GM19043 (cell line): ENCODE results near the gene AQP1.

Source experiments
- ATAC-seq: cut with Tn5 transposase; IDR thresholded peaks from one replicate; pipeline ENCODE4 v1.9.1; 2021; ENCODE audit warnings: low read depth; ENCODE audit not compliant: unreplicated experiment

AQP1 gene

DNA sequence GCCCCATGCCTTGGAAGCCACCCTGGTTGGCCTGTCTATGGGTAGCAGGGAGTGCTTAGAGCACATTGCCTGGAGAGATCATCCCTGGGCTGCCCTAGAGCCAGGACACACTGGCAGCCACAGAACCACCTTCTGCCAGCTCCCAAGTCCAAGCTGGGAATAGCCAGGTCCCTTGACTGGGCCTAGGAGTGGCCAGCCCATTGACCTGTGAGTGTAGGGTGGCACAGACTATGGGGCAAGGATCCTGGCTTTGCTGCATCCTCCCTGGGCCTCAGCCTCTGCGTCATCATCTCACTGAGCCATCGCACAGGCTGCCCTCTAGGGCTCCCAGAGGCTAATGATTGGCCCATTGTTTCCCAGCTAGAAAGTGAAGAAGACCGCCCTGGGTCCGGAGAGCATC, 7.0 kb downstream of the AQP1 start:
- ATAC-seq, result no peak

DNA sequence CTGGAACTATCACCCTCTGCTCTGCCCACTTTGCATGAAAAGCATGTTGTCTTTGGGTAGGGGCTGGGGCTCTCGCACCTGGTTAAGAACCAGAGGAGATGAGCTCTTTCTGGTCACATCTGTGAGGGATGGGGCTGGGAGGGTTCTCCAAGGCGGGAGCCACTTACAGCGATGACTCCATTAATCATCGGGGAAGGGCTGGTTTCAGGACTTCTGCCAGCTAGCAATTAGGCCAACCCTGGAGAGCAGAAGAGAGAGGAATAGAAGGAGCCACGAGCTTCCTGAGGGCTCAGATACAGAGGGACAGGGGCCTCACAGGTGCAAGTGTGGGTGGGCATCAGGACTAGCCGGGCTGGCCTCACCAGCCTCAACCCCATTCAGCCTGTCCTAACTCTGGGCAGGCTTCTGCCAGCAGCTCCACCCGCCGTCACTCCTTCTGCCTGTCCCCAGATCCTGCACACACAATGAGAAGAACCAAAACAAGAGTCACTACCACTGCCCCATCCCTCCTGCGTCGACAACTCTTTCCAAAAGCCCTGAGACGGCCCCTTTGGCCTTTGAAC, 8.4 kb downstream of the AQP1 start:
- no peak for ATAC-seq

DNA sequence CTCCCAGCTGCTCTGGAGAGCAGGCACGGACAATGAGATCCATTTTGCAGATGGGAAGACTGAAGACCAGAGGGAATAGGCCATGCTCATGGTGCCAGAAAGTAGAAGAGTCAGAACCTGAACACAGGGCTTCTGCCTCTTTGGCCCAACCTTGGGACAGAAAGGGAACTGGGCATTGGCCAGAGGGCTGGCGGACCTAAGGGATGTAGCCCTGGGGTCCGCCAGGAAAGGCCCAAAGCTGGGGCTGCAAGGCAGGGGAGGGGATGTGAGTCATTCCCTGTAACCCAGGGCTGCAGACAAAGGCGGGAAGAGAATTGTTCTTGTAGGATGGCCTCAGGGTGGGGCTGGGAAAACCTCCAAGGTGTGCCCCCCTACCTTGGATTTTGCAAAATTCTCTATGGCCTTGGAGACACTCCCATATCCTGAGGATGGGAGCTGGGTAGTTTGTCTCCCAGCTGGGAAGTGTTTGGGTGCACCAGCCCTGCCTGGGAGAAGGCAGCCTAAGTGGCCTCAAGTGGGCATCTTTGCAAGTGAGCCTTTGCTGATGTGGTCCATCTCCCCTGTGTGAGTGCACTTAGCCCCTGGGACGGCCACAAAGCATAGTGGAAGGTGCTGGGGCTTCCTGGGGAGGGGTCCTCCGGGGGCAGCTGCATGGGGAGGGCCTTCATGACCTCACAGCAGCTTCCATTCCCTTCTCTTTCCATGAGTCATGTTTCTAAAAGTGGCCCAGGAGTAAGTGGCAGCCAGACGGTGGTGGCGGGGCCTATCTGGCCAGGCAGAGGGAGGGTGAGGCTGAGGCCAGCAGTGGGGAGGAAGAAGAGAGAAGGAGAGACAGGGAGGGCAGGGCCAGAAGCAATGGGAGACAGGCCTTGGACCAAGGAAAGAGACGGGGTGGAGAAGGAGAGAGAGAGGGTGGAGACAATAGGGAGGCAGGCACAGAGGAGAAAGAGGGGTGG, 9.2 kb downstream of the AQP1 start:
- ATAC-seq, result no peak

DNA sequence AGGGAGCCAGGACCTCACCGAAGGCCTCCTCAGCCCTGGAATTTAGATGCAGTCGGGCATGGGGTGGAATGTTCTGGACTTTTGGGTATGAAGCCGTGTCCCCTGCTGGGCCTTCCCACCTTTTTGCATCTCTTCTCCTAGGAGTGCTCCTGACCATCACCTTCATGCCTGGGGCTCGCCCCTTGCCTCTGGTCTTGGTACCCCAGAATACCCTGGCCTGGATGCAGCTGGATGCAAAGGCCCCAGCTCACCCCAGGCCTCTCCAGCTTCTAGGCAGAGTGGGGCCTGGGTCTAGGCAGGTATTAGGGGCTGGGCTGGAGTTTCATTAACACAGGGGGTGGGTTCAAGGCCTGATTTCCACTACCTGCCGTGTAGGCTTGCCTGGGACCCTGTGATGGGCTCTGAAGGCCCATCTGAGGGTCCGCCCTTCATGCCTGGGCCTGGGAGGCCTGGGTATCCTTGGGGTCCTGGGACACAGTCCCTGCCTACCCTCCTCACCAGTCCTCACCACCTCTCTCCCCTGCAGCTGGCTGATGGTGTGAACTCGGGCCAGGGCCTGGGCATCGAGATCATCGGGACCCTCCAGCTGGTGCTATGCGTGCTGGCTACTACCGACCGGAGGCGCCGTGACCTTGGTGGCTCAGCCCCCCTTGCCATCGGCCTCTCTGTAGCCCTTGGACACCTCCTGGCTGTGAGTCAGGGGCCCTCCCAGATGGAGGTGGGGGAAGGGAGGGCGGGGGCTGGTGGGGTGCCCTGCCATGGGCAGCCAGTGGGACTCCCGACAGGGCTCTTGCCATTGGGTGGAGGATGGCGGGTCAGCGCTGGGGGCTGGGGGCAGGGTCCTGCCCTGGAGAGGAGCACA, 10.1 kb downstream of the AQP1 start:
- no peak for ATAC-seq

DNA sequence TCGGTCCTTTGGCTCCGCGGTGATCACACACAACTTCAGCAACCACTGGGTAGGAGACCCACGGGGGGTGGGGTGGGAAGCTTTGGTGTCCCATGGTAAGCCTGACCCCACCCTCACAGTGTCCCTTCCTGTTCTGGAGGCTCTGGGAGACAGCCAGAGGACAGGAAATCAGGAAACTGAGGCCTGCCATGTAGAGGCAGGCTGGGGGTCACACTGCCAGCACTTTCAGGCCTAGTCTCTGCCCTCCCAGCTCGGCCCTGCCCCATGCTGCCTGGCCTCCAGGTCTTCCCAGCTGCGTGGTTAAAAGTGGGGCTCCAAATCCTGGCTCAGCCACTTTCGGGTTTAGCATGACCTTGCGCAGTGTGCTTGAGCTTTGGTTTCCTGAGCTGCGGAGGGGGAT, 10.9 kb downstream of the AQP1 start:
- ATAC-seq, result no peak

DNA sequence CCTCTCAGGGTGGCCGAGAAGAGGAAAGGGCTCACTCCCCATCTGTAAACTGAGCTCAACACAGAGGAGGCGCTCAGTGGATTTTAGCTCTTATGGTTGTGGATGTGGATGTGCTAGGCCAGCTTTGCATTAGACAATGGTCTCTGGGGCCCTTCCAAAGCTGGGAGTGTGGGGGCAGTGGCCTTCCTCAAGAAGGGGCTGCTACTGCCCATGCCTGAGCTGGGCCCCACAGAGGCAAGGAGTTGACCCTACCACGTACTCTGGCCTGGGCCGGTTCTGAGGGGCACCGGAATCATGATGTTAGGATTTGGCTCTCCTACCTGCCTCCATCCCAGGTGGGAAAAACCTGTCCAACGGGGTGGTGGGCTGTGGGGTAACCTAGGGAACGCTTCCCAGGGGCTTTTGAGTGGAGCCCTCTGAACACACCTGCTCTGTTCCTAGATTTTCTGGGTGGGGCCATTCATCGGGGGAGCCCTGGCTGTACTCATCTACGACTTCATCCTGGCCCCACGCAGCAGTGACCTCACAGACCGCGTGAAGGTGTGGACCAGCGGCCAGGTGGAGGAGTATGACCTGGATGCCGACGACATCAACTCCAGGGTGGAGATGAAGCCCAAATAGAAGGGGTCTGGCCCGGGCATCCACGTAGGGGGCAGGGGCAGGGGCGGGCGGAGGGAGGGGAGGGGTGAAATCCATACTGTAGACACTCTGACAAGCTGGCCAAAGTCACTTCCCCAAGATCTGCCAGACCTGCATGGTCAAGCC, 11.5 kb downstream of the AQP1 start:
- no peak for ATAC-seq

DNA sequence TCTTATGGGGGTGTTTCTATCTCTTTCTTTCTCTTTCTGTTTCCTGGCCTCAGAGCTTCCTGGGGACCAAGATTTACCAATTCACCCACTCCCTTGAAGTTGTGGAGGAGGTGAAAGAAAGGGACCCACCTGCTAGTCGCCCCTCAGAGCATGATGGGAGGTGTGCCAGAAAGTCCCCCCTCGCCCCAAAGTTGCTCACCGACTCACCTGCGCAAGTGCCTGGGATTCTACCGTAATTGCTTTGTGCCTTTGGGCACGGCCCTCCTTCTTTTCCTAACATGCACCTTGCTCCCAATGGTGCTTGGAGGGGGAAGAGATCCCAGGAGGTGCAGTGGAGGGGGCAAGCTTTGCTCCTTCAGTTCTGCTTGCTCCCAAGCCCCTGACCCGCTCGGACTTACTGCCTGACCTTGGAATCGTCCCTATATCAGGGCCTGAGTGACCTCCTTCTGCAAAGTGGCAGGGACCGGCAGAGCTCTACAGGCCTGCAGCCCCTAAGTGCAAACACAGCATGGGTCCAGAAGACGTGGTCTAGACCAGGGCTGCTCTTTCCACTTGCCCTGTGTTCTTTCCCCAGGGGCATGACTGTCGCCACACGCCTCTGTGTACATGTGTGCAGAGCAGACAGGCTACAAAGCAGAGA, 12.2 kb downstream of the AQP1 start:
- ATAC-seq, result no peak

DNA sequence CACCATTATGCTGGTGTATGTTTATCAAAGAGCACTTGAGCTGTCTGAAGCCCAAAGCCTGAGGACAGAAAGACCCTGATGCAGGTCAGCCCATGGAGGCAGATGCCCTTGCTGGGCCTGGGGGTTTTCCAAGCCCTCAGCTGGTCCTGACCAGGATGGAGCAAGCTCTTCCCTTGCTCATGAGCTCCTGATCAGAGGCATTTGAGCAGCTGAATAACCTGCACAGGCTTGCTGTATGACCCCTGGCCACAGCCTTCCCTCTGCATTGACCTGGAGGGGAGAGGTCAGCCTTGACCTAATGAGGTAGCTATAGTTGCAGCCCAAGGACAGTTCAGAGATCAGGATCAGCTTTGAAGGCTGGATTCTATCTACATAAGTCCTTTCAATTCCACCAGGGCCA, 13.0 kb downstream of the AQP1 start:
- ATAC-seq, result no peak

DNA sequence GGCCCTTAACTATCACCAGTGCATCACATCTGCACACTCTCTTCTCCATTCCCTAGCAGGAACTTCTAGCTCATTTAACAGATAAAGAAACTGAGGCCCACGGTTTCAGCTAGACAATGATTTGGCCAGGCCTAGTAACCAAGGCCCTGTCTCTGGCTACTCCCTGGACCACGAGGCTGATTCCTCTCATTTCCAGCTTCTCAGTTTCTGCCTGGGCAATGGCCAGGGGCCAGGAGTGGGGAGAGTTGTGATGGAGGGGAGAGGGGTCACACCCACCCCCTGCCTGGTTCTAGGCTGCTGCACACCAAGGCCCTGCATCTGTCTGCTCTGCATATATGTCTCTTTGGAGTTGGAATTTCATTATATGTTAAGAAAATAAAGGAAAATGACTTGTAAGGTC, 13.5 kb downstream of the AQP1 start:
- no peak for ATAC-seq

DNA sequence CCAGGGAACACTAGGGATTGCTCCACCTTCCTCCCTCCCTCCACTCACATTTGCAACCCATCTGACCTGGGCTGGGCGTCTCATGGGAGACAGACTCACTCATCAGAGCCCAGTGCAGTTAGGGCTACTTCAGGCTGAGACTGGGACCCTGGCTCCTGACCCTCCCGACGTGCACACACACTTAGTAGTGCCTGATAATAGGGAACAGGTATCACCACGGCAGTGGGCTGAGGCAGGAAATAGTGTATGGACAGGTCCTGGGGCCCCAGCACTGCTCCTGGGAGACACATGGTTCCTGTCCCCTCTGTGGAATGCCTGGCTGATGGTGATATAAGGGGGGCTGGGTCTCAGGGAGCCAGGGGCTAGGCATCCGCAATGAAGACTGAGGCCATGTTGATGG, 14.3 kb downstream of the AQP1 start:
- ATAC-seq, result no peak

DNA sequence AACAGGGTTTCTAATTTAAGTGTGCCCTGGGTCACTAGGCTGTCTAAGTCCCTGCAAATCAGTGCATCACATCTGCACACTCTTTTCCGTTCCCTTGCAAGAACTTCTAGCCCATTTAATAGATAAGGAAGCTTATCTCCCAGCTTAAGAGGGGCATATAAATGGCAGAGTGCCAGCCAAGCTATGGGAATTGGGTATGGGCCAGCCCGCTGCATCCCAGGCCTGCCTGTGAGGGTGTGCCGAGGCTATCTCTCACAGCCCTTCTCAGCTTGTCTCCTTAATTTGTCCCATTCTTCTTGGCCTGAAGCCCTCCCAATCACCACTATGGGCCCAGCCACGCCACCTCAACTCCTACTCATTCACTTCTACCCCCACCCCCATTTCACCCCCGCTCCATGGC, 14.7 kb downstream of the AQP1 start:
- no peak for ATAC-seq

DNA sequence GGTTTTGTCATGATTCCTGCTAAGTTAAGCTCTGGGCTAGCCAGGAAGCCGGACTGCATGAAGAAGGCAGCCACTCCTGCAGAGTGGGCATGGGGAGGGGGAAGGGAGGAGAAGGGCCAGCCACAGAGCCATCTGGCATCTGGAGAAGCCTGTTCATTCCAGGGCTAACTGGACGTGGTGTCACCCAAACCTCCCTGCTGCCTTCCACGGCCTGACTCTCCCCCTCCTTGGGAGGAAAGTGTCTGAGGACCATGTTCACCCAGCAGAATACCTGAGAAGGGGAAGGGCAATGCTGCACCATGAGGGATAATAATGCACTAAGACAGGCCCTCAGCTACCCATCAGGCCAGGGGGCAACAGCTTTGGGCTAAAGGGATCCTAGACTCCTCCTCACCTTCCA, 15.4 kb downstream of the AQP1 start:
- ATAC-seq, result no peak

DNA sequence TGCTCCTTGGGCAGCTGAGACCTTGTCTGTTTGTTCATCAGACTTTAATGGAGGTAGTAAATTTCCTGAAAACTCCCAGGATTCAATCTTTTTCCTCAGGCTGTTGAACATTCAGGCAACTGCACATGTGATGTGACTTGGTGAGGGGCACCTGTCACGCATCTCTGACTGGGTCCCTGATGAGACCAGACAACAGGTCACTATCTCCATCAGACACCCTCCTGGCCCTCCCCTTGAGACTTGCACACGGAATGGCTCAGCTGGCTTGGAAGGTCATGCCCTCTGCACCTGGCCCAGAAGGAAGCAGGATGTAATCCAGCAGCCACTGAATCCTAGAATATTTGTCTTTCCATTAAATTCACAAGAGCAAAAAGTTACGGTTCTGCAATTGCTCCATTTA, 15.9 kb downstream of the AQP1 start:
- ATAC-seq, result no peak

DNA sequence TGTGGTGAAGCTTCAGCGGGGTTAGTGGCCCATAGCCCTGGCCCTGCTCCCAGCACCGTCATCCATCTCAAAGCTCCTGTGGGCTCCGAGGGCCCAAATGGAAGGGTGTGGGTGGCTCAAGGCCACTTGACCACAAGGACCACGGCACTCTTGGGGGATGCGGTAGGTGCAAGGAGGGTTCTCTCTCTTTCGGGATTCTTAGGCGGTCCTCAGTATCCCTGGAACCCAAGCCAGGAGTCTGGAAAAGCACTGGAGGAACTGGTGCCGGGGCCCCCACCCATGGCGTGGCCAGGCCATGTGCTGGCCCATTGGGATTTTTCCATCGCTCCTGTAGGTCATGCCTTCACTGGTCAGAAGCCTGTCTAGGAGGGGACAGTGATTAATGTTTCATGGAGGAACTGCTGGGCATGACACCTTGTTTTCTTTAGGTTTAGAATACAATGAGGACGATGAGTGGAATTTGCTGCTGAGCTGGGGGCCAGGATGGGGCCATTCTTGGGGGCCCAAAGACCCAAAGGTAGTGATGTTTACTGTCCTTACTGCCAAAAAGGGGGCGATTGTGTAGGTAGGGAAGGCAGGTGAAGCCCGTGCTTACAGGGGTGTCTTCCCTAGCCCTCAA, 16.7 kb downstream of the AQP1 start:
- no peak for ATAC-seq

DNA sequence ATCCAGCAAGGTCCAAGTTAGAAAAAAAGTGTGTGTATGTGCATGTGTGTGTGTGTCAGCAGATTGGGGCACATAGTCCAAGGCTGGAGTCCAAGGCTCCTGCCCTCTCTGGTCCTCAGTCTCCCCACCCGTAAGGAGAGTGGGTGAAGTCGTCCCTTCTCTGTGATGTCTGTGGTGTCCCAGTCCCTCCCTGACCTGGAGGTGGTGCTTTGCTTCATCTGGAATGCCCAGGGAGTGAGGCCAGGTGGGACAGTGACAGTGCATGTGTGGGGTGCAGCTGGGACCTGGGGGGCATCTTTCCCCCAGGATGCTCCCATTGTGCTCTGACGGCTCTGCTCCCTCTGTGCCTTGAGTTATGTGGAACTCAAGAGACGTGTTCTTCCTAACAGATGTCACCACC, 18.0 kb downstream of the AQP1 start:
- ATAC-seq, result no peak

DNA sequence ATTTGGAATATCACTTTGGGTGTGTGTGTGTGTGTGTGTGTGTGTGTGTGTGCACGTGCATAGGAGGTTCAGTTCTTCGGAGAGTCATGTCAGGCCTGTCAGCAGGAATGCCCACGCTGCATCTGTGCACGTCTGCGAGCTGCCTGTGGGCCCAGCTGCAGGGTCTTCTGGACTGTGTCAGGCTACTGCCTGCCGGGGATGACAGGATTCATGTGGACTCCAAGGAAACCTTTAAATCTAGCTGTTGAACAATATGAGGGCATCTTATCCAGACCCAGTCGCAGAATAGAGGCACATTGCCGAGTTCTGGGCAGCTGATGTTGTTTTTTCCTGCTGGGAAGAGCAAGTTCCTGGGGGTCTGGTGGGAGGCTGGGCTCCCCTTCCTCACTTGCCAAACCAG, 19.0 kb downstream of the AQP1 start:
- ATAC-seq, result no peak

DNA sequence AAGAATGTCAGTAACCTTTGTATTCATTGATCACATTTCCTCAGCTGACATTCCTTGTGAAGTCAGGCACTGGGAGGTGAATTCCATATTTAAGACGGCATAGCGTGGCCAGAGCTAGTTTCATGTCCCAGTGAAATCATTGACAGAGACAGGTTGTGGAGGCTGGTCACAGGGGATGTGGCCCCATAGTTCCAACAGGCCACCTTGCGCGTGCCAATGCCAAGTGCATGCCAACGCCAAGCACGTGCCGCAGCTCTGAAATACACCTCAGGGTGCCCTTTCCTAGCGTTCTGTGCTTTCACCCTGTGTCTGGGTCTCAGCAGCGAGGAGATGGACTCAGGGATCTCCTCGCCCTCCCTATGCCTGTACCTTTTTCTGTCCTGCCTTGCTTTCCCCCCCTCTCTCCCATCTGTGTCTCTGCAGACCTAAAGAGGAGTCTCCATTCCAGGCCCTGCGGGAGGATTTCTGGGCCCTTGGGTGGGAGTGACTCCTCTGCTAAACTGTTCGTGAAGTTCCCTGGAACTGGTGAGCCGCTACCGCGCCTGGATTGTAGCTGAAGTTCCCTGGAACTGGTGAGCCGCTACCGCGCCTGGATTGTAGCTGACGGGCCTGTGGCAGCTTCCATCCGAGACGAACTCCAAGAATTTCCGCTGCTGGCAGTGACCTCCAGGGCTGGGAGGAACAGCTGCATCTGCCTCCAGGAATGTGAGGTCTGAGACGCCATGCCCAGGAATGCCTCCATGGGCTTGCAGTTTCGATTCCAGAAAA, 19.7 kb downstream of the AQP1 start:
- ATAC-seq, result no peak

DNA sequence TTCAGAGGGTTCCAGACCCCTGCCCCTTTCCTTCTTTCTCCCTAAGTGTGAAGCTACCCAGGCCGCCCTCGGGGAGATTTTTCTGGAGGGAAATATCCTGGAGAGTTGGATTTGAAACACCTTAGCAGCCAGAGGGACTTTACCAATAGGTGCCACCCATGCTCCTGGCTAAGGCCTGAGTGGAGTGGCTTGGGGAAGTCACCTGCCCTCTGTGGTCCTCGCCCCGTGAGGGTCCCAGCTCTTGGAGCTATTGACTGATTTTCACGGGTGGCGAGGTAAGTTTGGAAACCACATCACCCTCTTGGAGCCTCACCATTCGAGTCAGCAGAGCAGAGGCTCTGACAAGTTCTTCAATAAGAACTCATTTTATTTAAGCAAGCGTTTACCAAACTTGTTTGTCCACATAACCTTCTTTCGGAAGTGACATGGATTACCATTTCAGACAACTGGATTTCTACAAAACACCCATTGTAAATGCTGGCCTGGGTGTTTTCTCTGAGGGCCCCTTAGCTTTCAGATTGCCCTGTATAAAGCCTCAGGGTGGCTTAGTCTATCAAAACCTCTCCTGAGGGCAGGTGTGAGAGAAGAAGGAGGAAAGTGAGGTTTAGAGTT, 20.4 kb downstream of the AQP1 start:
- ATAC-seq, result no peak

DNA sequence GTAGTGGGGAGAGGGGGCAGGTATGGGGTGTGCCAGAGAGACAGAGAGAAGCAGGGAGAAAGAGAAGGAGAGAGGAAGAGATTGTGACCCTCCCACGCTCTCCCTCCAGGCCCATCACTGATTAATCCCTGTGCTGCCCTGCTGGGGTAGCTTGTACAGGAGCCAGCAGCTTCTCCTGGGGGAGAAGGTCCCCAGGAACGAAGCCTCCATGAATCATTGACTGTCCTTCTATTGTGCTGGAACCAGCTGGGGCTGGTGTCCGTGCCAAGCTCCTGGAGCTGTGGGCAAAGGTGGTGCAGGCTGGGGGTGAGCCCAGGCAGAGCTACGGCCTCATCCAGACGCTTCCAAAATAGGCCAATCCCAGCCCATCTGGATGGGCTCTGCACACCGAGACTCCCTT, 20.9 kb downstream of the AQP1 start:
- ATAC-seq, result no peak
